Erythroblast (primary cell): ENCODE data around the gene HSPE1.

Experiments used
- GATA1 ChIP-seq: IDR thresholded peaks from 2 replicates; pipeline ENCODE4 v1.6.1; 2011; ENCODE audit warnings: low read depth, mild to moderate bottlenecking, control low read depth, low read length, moderate library complexity
- POLR2A ChIP-seq: IDR thresholded peaks from 2 replicates; pipeline ENCODE4 v1.6.1; 2011; ENCODE audit warnings: mild to moderate bottlenecking, low read length

GRCh38 chr2:197472166-197472565 lies 28.0 kb upstream of the HSPE1 start:
- TF ChIP-seq POLR2A: no peak
- TF ChIP-seq GATA1: no peak
